Measurements from ENCODE around the gene ABLIM1. TPM values are rescaled to one million over a fixed set of nuclear protein-coding genes. Genes with fewer than 3 reads are reported as not detected.

Gene ABLIM1
- total RNA-seq, 1 donor from 2014 or later = 159 TPM

GRCh38 chr10:114618722-114619121, 39.4 kb downstream of the ABLIM1 start:
- DNase-seq = no peak

- no peak for DNase-seq
These were observed 41.6 kb downstream of the ABLIM1 start for GRCh38 chr10:114616516-114616915.

GRCh38 chr10:114616103-114616502, 42.0 kb downstream of the ABLIM1 start:
- DNase-seq = no peak

- DNase-seq = no peak
These were observed 42.5 kb downstream of the ABLIM1 start for GRCh38 chr10:114615600-114616007.

GRCh38 chr10:114613237-114613979, 44.7 kb downstream of the ABLIM1 start:
- peak; percentile 51 for DNase-seq

- DNase-seq = peak; percentile 25
These were observed 46.5 kb downstream of the ABLIM1 start for GRCh38 chr10:114611617-114612016.

GRCh38 chr10:114609518-114610426, 48.3 kb downstream of the ABLIM1 start:
- DNase-seq = peak; percentile 45

- peak; percentile 80 for DNase-seq
These were observed 50.6 kb downstream of the ABLIM1 start for GRCh38 chr10:114607358-114607998.

- no peak for DNase-seq
These were observed 52.8 kb downstream of the ABLIM1 start for GRCh38 chr10:114605155-114605797.

GRCh38 chr10:114604357-114605130, 53.5 kb downstream of the ABLIM1 start:
- no peak for DNase-seq

GRCh38 chr10:114603948-114604347, 54.1 kb downstream of the ABLIM1 start:
- DNase-seq = peak; percentile 56

- no peak for DNase-seq
These were observed 54.8 kb downstream of the ABLIM1 start for GRCh38 chr10:114603303-114603702.

- DNase-seq = no peak
These were observed 58.0 kb downstream of the ABLIM1 start for GRCh38 chr10:114600057-114600456.

- no peak for DNase-seq
These were observed 61.3 kb downstream of the ABLIM1 start for GRCh38 chr10:114596793-114597192.

- no peak for DNase-seq
These were observed 64.1 kb downstream of the ABLIM1 start for GRCh38 chr10:114593816-114594468.

GRCh38 chr10:114593240-114593792, 64.8 kb downstream of the ABLIM1 start:
- no peak for DNase-seq

GRCh38 chr10:114590993-114591392, 67.1 kb downstream of the ABLIM1 start:
- DNase-seq = no peak

- DNase-seq = no peak
These were observed 73.7 kb downstream of the ABLIM1 start for GRCh38 chr10:114584419-114584818.

- DNase-seq = no peak
These were observed 77.0 kb downstream of the ABLIM1 start for GRCh38 chr10:114581071-114581470.

- peak; percentile 84 for DNase-seq
These were observed 80.9 kb downstream of the ABLIM1 start for GRCh38 chr10:114577133-114577532.

GRCh38 chr10:114576716-114577115, 81.4 kb downstream of the ABLIM1 start:
- DNase-seq = no peak
